Panc1 (cell line): ENCODE data around the gene EML1. TPM values are rescaled to one million over a fixed set of nuclear protein-coding genes. Genes with fewer than 3 reads are reported as not detected.

ENCODE experiments used
- ATAC-seq: fragments of 200-7000 bp; cut with Tn5 transposase; 2 replicates; pipeline ENCODE4 v1.9.1; 2020; ENCODE audit warnings: mild to moderate bottlenecking, moderate library complexity
- BruUV-seq: library from RNA; stranded (reverse); fragments of 400-500 nt; replicated peaks from 2 replicates; lab custom pipeline; 2021; lab: Mats Ljungman, UMichigan
- CTCF ChIA-PET: fragments of 300-600 bp; sonication (Branson Sonifier 250); formaldehyde crosslinking; loops from one replicate; lab custom pipeline; 2022; ENCODE audit warnings: antibody characterized with exemption; lab: Charles Lee
- POLR2A ChIA-PET: fragments of 300-600 bp; sonication (Branson Sonifier 250); formaldehyde crosslinking; loops from one replicate; lab custom pipeline; 2022; ENCODE audit warnings: antibody characterized with exemption; lab: Charles Lee
- DNase-seq: peaks from one replicate; pipeline ENCODE4 v3.0.0-alpha.2; 2010; ENCODE audit warnings: low read depth, low spot score
- H3K27ac ChIP-seq: 2 replicates; pipeline ENCODE4 v1.5.1; 2011; ENCODE audit warnings: mild to moderate bottlenecking, low read length, inconsistent platforms
- H3K27me3 ChIP-seq: fragments of 200-500 bp; sonication (Bioruptor generic); 2 replicates; pipeline ENCODE4 v1.6.0; 2014; ENCODE audit warnings: low read length, inconsistent platforms; ENCODE audit not compliant: control insufficient read depth, insufficient read depth
- H3K36me3 ChIP-seq: fragments of 200-500 bp; sonication (Bioruptor generic); 2 replicates; pipeline ENCODE4 v1.5.1; 2014; ENCODE audit warnings: inconsistent platforms, mild to moderate bottlenecking, low read length, moderate library complexity; ENCODE audit not compliant: control insufficient read depth, insufficient read depth
- H3K4me1 ChIP-seq: 2 replicates; pipeline ENCODE4 v1.5.1; 2011; ENCODE audit warnings: inconsistent platforms, mild to moderate bottlenecking, low read length, moderate library complexity; ENCODE audit not compliant: control insufficient read depth, insufficient read depth
- H3K4me3 ChIP-seq, 2 experiments: 2 replicates each; pipeline ENCODE4 v1.5.1; 2011 to 2012; ENCODE audit warnings: low read depth in 2 of 2, low read length in 2 of 2, mild to moderate bottlenecking in 2 of 2, inconsistent platforms in 1 of 2, moderate library complexity in 1 of 2
- H3K9me3 ChIP-seq: fragments of 200-500 bp; sonication (Bioruptor generic); 2 replicates; pipeline ENCODE4 v1.5.1; 2014; ENCODE audit warnings: low read depth, mild to moderate bottlenecking, inconsistent platforms, low read length, moderate library complexity; ENCODE audit not compliant: control insufficient read depth, insufficient read depth
- CTCF ChIP-seq: fragments of 450-650 bp; IDR thresholded peaks from 2 replicates; pipeline ENCODE4 v1.5.1; 2017; ENCODE audit warnings: mild to moderate bottlenecking
- POLR2AphosphoS5 ChIP-seq: IDR thresholded peaks from 2 replicates; pipeline ENCODE4 v1.6.1; 2012; ENCODE audit warnings: mild to moderate bottlenecking, low read depth, low read length, moderate library complexity
- SIN3A ChIP-seq: IDR thresholded peaks from 2 replicates; pipeline ENCODE4 v1.6.1; 2012; ENCODE audit warnings: low read depth, mild to moderate bottlenecking, low read length, moderate library complexity, borderline replicate concordance; ENCODE audit not compliant: insufficient read depth
- TCF7L2 ChIP-seq: IDR thresholded peaks from 2 replicates; pipeline ENCODE4 v1.6.1; 2011; ENCODE audit warnings: mild to moderate bottlenecking, low read depth, low read length, inconsistent platforms
- in situ Hi-C: cut with HindIII; loops from 2 replicates; pipeline ENCODE4 v1.10.0; 2016; ENCODE audit warnings: low sequenced_read_pairs, low pct_unique_long_range_greater_than_20kb
- intact Hi-C: fragments of 100-400 bp; cut with micrococcal nuclease; formaldehyde crosslinking; loops from one replicate; pipeline ENCODE4 v1.10.0; 2022; ENCODE audit not compliant: unreplicated experiment
- total RNA-seq: library from RNA; stranded (reverse); gene quantifications from one replicate; pipeline ENCODE4 v1.2.1, GENCODE V29; 2021; ENCODE audit not compliant: unreplicated experiment
- TF ChIP-seq, protein P1 (sequence below), 2 experiments: IDR thresholded peaks; 2 replicates each; pipeline ENCODE4 v1.6.1; 2011 to 2012; ENCODE audit warnings: low read depth in 2 of 2, control low read depth in 1 of 2, low read length in 1 of 2, mild to moderate bottlenecking in 1 of 2, moderate library complexity in 1 of 2; ENCODE audit not compliant: insufficient read depth in 1 of 2

The EML1 gene
- total RNA-seq, 1 experiment from 2014 or later = 35.3 TPM

- no peaks in the 10 kb centered on the region for H3K9me3 ChIP-seq
- TF ChIP-seq POLR2AphosphoS5 = no peak
- TF ChIP-seq, protein P1, sequence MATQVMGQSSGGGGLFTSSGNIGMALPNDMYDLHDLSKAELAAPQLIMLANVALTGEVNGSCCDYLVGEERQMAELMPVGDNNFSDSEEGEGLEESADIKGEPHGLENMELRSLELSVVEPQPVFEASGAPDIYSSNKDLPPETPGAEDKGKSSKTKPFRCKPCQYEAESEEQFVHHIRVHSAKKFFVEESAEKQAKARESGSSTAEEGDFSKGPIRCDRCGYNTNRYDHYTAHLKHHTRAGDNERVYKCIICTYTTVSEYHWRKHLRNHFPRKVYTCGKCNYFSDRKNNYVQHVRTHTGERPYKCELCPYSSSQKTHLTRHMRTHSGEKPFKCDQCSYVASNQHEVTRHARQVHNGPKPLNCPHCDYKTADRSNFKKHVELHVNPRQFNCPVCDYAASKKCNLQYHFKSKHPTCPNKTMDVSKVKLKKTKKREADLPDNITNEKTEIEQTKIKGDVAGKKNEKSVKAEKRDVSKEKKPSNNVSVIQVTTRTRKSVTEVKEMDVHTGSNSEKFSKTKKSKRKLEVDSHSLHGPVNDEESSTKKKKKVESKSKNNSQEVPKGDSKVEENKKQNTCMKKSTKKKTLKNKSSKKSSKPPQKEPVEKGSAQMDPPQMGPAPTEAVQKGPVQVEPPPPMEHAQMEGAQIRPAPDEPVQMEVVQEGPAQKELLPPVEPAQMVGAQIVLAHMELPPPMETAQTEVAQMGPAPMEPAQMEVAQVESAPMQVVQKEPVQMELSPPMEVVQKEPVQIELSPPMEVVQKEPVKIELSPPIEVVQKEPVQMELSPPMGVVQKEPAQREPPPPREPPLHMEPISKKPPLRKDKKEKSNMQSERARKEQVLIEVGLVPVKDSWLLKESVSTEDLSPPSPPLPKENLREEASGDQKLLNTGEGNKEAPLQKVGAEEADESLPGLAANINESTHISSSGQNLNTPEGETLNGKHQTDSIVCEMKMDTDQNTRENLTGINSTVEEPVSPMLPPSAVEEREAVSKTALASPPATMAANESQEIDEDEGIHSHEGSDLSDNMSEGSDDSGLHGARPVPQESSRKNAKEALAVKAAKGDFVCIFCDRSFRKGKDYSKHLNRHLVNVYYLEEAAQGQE (IDR thresholded peaks at IDR 0.05; ENCODE audit: insufficient read depth in 1 of 2, low read depth in 2 of 2, low read length in 1 of 2) = no peak
- TF ChIP-seq CTCF = no peak
- no peak for TF ChIP-seq TCF7L2
- no peak for TF ChIP-seq SIN3A
- H3K27ac ChIP-seq = no peak overlapping the region
- peaks cover 37% of the 10 kb centered on the region for H3K4me1 ChIP-seq
- in situ Hi-C loops (no loop called here), intact Hi-C loops (no loop called here)
- ATAC-seq (no peak), DNase-seq (no peak)
- no peaks in the 10 kb centered on the region for H3K36me3 ChIP-seq
- ChIA-PET CTCF (no interaction called here), POLR2A (no interaction called here)
- no TSS peak for BruUV-seq
- H3K4me3 ChIP-seq = no peak overlapping the region
- H3K27me3 ChIP-seq = no peaks in the 10 kb centered on the region
Observed at GRCh38 chr14:99749763-99750715, 43.2 kb upstream of the EML1 start.

- peaks cover 45% of the 10 kb centered on the region for H3K4me1 ChIP-seq
- ChIA-PET CTCF (no interaction called here), POLR2A (no interaction called here)
- no TSS peak for BruUV-seq
- no peak overlapping the region for H3K27ac ChIP-seq
- H3K4me3 ChIP-seq = no peak overlapping the region
- no peak for DNase-seq
- intact Hi-C loops (no loop called here), in situ Hi-C loops (no loop called here)
- H3K27me3 ChIP-seq = no peaks in the 10 kb centered on the region
- no peaks in the 10 kb centered on the region for H3K36me3 ChIP-seq
- no peak for ATAC-seq
- no peak for TF ChIP-seq TCF7L2
- no peak for TF ChIP-seq SIN3A
- no peak for TF ChIP-seq POLR2AphosphoS5
- TF ChIP-seq CTCF = no peak
- TF ChIP-seq, protein P1 (IDR thresholded peaks at IDR 0.05; ENCODE audit: insufficient read depth in 1 of 2, low read depth in 2 of 2, low read length in 1 of 2) = no peak
- H3K9me3 ChIP-seq = no peaks in the 10 kb centered on the region
Observed at GRCh38 chr14:99750746-99751450, 42.3 kb upstream of the EML1 start.
